ENCODE results near the gene SLC39A8. TPM values are rescaled to one million over a fixed set of nuclear protein-coding genes. Genes with fewer than 3 reads are reported as not detected.
A peak's percentile ranks its signal among the peaks of the same experiment; 100 is the strongest.
"Not testable (repeated sequence)": the region's sequence is repeated elsewhere in the genome, so short reads cannot be mapped to it uniquely, and the experiment has no call there.

The SLC39A8 gene
- total RNA-seq: 8.2 TPM

- DNase-seq: peak; percentile 86
Measured at GRCh38 chr4:102344954-102345794, at the start of gene SLC39A8. SLC39A8 (minus strand) TSS chr4:102345482; CDS start chr4:102344662, 820 bp downstream.

- DNase-seq: no peak
Measured at GRCh38 chr4:102392033-102392744, 46.9 kb upstream of the SLC39A8 start.

- no peak for DNase-seq
Measured at GRCh38 chr4:102390438-102390837, 45.2 kb upstream of the SLC39A8 start.

- no peak for DNase-seq
Measured at GRCh38 chr4:102388611-102389010, 43.3 kb upstream of the SLC39A8 start.

GRCh38 chr4:102387552-102388150, 42.4 kb upstream of the SLC39A8 start:
- DNase-seq: no peak

GRCh38 chr4:102386966-102387365, 41.7 kb upstream of the SLC39A8 start:
- DNase-seq: no peak

- DNase-seq: not testable (repeated sequence)
Measured at GRCh38 chr4:102380253-102380652, 35.0 kb upstream of the SLC39A8 start.

- no peak for DNase-seq
Measured at GRCh38 chr4:102362922-102363432, 17.7 kb upstream of the SLC39A8 start.

GRCh38 chr4:102358128-102358527, 12.8 kb upstream of the SLC39A8 start:
- no peak for DNase-seq

- DNase-seq: not testable (repeated sequence)
Measured at GRCh38 chr4:102357637-102358036, 12.4 kb upstream of the SLC39A8 start.

- no peak for DNase-seq
Measured at GRCh38 chr4:102356562-102357202, 11.4 kb upstream of the SLC39A8 start.

- no peak for DNase-seq
Measured at GRCh38 chr4:102355748-102356147, 10.5 kb upstream of the SLC39A8 start.

GRCh38 chr4:102354671-102355454, 9.6 kb upstream of the SLC39A8 start:
- DNase-seq: no peak

- no peak for DNase-seq
Measured at GRCh38 chr4:102352781-102353180, 7.5 kb upstream of the SLC39A8 start.

GRCh38 chr4:102350634-102351033, 5.4 kb upstream of the SLC39A8 start:
- DNase-seq: no peak

GRCh38 chr4:102348701-102349100, 3.4 kb upstream of the SLC39A8 start:
- no peak for DNase-seq

- DNase-seq: no peak
Measured at GRCh38 chr4:102345795-102346100, 466 bp upstream of the SLC39A8 start.

GRCh38 chr4:102344520-102344953, 745 bp downstream of the SLC39A8 start:
- DNase-seq: peak; percentile 61

GRCh38 chr4:102343964-102344519, 1.2 kb downstream of the SLC39A8 start:
- DNase-seq: no peak

- no peak for DNase-seq
Measured at GRCh38 chr4:102342404-102343074, 2.7 kb downstream of the SLC39A8 start.

GRCh38 chr4:102341201-102341600, 4.1 kb downstream of the SLC39A8 start:
- DNase-seq: no peak

Data from tongue (tissue), 2 donors.